OCI-M2 (cell line): ENCODE results near the gene ATP1A4.
"Not testable (repeated sequence)": the region's sequence is repeated elsewhere in the genome, so short reads cannot be mapped to it uniquely, and the experiment has no call there.

ENCODE experiments used
- DNase-seq: peaks from one replicate; lab custom pipeline; 2025; ENCODE audit not compliant: unreplicated experiment; lab: John Stamatoyannopoulos, UW

Gene ATP1A4

DNA sequence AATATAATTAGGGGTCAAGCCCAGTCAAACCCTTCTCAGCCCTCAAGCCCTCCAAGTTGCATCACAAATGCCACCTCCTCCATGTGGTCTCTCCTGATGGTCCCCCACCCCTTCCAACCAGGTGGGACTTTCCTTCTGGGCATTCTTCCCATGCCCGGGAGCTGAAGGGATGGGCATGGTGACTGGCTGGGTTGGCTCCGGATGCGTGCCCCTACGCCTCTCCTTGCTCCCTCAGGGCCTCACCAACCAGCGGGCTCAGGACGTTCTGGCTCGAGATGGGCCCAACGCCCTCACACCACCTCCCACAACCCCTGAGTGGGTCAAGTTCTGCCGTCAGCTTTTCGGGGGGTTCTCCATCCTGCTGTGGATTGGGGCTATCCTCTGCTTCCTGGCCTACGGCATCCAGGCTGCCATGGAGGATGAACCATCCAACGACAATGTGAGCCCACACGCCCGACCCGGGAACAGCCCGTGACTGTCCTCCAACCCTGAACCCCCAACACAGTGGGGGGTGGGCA lies 28.4 kb upstream of the ATP1A4 start:
- no peak for DNase-seq

DNA sequence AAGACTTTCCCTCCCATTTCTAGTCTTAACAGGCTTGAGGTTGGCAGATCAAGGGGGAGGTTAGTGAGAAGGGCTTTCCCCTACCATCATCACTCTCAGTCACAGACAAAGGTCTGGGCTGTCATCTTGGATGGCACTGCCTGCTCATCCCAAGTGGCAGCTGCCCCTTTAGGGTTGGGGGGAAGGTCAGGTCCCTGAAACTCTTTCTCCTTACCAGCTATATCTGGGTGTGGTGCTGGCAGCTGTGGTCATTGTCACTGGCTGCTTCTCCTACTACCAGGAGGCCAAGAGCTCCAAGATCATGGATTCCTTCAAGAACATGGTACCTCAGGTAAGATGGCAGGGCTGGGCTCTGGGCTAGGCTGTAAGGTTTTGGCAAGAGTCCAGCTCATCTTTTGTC lies 27.7 kb upstream of the ATP1A4 start:
- no peak for DNase-seq

DNA sequence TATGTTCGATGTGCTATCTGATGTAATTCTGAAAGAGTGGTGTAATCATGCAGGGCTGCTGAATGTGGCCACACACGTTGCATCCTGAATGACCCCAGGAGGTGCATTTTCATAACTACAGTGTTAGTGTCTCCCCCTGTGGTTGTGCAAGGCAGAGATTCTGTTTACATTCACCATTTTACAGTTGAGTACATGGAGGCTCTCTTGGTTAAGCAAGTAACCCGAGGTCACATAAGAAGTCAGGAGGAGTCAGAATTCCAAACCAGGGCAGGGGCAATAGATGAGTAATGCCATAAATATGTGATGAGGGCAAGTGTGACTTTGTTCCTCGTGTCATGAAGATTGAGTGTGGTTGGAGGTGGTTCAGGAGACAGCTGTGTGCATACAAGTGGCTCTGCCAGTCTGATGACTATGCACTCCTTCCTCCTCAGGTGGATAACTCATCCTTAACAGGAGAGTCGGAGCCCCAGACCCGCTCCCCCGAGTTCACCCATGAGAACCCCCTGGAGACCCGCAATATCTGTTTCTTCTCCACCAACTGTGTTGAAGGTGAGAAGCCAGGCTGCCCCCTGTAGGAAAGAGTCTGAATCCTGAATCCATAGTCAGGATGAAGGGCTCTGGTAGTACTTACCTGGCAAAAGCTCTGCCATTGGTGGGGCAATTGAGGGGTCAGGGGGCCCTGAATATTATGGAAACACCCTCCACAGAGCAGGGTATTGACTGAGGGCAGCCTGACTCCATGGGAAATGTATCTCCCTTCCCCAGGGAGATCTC lies 26.5 kb upstream of the ATP1A4 start:
- no peak for DNase-seq

DNA sequence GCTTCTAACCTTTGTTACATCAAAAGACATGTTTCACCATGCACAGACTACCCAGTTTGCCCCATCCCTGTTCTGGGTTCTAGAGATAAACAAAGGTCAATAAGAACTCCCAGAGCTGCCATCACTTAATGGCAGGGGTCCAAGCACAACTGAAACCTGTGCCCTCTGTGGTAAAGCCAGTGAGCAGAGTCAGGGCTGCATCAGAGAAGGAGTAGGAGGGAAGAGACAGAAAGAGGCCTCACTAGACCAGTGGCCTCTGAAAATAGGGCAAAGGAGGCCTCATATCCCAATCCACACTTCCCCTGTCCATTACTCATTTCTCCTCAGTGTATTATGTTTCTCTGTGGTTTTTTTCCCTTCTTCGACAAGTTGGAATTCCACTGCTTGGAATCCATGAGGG lies 25.7 kb upstream of the ATP1A4 start:
- DNase-seq: no peak

DNA sequence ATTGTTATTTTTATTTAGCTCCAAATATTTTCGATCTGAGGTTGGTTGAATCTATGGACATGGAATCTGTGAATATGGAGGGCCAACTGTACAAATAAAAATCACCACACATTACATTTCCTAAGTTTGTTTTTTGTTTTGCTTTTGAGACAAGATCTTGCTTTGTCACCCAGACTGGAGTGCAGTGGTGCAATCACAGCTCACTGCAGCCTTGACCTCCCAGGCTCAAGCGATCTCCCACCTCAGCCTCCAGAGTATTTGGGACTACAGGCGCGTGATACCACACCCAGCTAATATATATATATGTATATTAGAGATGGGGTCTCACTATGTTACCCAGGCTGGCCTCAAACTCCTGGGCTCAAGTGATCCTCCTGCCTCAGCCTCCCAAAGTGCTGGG lies 25.1 kb upstream of the ATP1A4 start:
- not testable (repeated sequence) for DNase-seq

DNA sequence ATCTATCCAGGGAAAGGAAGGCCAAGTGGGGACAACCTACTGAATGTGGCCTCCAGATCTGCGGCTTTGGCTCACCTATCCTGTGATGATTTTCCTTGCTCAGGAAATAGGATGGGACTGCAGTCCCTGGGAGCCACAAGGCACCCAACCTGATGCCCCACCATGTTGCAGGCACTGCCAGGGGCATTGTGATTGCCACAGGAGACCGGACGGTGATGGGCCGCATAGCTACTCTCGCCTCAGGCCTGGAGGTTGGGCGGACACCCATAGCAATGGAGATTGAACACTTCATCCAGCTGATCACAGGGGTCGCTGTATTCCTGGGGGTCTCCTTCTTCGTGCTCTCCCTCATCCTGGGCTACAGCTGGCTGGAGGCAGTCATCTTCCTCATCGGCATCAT lies 24.0 kb upstream of the ATP1A4 start:
- DNase-seq: no peak

DNA sequence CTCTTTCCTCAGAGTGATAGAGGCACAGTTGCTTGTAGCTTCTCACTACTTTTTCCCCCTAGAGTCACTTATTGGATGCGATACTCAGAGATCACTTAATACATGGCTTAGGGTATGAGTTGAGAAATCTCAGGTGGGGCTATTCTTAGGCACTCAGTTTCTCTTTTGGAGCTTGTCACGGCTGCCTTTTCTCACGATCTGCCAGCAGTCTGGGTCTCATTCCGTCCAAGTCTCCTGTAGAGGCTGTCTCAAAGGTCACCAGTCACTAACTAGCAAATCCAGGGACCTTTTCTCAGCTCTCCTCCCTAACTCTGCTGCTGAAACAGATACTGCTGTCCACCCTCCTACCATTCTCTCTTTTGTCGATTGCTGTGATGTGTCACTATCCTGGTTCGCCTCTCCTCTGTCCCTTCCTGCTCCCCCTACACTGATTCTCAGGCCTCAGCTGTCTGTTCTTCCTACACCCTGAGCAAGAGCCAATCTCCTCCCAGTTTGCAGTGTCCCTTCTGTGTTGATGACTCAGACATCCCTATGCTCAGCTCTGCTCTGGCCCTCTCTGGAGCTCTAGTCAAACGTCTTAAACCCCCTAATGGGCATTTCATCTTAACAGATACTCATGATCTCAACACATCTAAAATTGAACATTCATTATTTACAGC lies 23.4 kb upstream of the ATP1A4 start:
- no peak for DNase-seq

DNA sequence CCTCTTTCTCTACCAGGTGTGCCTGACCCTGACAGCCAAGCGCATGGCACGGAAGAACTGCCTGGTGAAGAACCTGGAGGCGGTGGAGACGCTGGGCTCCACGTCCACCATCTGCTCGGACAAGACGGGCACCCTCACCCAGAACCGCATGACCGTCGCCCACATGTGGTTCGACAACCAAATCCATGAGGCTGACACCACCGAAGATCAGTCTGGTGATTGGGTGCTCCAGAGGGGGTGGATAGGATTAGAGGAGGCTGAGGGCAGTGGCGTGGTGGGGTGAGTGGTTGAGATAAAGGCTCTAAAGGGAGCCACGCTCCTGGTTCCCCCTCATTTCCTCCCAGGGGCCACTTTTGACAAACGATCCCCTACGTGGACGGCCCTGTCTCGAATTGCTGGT lies 22.8 kb upstream of the ATP1A4 start:
- no peak for DNase-seq

DNA sequence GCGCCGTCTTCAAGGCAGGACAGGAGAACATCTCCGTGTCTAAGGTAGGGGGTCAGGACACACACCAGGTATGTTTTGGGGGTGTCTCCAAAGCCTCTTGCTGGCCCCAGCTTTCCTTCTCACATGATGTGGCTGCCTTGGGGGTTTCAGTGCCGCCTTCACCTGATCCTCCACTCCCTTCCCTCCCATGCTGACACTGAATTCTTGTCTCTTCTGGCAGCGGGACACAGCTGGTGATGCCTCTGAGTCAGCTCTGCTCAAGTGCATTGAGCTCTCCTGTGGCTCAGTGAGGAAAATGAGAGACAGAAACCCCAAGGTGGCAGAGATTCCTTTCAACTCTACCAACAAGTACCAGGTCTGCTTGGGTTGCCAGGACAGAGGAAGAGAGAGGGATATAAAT lies 22.4 kb upstream of the ATP1A4 start:
- no peak for DNase-seq

DNA sequence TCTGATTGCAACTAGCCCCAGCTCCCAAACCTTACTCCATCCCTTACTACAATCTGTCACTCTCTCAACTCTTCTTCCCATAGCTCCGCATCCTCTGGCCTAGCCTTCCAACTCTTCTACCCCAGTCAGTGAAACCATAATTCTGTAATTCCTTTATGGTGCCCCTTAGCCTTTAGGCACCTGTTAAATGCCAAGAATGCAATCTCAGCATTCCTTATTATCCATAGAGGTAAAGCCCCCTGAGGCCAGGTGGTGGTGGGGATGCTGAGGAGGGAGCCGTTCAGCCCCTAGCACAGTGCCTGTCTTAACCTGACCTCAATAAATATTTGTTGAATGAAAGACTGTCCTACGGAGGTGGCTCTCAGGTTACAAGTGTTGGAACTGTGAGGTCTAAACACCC lies 21.8 kb upstream of the ATP1A4 start:
- no peak for DNase-seq

DNA sequence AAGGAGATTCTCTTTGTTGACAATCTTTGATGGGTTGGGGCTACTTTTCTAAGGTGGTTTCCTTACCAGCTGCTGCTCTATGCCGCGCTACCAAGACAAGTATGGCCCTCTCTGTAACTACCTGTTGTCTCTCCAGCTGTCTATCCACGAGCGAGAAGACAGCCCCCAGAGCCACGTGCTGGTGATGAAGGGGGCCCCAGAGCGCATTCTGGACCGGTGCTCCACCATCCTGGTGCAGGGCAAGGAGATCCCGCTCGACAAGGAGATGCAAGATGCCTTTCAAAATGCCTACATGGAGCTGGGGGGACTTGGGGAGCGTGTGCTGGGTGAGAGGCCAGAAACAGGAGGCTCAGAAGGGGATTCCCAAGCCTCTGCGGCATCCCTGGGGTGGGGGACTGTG lies 21.4 kb upstream of the ATP1A4 start:
- no peak for DNase-seq

DNA sequence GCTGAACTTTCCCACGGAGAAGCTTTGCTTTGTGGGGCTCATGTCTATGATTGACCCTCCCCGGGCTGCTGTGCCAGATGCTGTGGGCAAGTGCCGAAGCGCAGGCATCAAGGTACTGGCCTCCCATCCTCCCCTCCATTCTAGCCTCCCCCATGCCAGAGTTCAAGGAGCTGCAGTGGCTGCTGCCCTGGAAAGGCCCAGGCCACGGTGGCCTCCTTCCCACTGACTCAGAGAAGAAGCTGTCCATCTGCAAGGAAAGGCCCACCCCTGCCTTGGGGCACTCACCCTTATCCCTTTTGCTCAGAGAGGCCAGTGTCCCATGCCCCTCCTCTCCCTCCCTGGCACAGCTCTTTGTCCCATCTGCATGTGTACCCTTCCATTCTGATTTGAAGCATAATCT lies 20.9 kb upstream of the ATP1A4 start:
- DNase-seq: no peak

DNA sequence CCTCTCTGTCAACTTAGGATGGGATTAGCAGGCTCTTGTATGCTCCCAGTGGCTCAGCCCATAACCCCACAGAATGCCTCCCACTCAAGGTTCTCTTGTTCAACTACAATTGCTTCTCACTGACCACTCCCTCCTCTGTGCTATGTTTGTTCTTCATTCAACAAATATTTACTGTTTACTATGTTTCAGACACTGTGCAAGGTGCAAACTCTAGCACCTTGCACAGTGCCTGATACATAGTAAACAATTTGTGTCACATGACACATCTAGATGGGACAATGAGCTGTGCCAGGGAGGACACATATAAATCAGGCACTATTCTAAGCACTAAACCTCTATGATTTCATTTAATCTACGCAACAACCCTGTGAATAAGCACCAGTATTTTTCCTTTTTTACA lies 20.5 kb upstream of the ATP1A4 start:
- no peak for DNase-seq

DNA sequence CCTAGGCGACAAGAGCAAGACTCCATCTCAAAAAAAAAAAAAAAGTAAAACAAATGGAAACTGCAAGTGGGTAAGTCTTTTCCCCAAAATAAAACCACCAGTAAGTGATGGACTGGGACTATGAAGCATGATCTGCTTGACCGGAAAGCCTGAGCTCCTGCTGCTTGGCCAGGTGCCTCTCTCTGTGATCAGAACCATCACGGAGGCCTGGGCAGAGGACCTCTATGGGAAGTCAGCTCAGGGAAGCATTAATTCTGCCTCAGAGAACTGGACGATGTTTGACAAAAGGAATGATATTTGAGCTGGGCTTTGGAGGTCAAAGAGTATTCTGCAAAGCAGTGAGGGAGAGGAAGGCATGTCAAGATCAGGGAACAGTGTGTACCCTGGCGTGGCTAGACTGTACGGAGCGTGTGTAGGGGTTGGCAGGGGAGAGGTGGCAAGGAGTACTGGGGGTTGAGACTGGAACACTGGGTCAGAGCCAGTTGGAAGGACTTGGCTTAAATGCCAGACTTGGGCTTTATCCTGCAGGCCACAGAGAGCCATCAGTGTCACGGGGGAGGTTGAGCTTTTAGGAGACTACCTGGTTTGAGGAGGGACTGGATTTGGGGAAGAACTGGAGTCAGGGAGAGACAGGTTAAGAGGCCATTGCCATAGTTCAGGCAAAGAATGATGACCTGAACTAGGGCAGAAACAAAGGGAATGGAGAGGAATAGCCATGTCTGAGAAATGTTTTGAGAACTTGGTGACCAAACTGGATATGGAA lies 19.4 kb upstream of the ATP1A4 start:
- DNase-seq: no peak

DNA sequence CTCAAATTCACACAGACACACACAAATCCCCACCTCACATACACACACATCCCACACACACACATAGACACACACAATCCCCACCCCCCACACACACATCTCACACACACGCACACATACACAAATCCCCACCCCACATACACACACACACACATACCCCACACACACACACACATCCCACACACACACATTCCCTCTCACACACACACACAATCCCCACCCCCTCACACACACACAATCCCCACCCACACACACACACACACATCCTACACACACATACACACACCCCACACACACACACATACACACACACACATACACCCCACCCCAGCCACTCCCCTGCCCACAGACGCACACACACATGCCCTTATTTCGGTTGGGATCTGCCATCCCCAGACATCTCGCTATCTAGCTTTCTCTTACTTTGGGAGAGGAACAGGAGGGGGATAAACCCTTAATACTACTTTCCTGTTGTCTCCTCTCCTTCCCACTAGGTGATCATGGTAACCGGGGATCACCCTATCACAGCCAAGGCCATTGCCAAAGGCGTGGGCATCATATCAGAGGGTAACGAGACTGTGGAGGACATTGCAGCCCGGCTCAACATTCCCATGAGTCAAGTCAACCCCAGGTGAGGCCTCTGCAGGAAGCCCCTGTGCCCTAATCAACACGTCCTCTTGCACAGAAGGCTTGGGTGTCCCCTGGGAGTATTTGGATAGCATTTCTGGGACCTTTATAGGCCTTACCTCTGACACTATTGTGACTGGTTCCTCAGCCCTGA lies 17.2 kb upstream of the ATP1A4 start:
- no peak for DNase-seq

DNA sequence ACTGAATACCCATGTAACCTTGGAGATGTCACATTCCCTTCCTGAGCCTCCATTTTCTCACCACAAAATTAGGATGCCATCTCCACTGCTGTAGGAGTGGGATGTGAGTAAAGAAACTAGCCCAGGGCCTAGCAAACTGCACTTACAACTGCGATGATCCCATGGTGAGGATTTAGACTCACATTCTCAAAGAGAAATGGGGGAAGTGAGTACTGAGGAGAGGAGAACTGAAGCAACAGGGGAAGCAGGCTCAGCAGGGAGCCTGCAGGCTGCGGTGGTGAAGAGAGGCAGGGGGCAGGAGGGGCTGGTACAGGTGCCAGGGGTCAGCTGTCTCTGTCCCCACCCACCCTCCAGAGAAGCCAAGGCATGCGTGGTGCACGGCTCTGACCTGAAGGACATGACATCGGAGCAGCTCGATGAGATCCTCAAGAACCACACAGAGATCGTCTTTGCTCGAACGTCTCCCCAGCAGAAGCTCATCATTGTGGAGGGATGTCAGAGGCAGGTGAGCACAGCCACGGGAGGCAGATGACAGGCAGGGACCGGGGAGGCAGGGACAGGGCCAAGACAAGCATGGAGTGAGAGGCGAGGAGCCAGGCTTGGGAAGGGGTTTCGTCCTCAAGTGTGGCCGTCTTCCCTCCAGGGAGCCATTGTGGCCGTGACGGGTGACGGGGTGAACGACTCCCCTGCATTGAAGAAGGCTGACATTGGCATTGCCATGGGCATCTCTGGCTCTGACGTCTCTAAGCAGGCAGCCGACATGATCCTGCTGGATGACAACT lies 16.4 kb upstream of the ATP1A4 start:
- DNase-seq: no peak

DNA sequence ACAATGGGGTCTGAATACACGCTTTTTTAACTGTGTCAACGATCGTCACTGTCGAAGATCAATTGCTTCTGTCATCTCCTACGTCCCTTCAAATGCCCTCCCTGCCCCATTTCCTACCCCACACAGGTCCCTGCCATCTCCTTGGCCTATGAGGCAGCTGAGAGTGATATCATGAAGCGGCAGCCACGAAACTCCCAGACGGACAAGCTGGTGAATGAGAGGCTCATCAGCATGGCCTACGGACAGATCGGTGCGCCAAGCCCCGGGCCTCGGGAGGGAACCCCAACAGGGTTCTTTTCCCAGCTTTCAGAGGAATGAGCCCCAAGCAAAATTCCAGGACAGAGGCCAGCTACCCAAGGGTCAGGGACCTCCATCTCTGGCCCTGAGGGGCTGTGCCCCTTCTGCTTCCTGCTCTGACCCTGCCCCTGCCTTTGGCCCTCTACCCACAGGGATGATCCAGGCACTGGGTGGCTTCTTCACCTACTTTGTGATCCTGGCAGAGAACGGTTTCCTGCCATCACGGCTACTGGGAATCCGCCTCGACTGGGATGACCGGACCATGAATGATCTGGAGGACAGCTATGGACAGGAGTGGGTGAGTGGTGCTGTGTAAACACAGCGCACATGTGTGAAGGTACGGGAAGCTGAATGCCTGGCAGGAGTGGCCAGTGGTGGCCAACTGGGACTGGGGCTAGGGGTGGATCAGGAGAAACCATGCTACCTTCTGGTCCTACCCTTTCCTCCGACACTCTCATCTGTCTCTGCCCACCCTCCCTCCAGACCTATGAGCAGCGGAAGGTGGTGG lies 15.1 kb upstream of the ATP1A4 start:
- no peak for DNase-seq

DNA sequence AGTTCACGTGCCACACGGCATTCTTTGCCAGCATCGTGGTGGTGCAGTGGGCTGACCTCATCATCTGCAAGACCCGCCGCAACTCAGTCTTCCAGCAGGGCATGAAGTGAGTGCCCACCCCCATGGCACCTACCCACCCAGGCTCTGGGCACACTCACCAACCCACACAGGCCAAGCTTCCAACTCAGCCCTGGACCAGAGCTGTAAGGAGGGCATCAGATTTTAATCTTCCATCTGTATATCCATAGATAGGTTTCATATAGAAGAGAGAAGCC lies 14.5 kb upstream of the ATP1A4 start:
- DNase-seq: no peak

DNA sequence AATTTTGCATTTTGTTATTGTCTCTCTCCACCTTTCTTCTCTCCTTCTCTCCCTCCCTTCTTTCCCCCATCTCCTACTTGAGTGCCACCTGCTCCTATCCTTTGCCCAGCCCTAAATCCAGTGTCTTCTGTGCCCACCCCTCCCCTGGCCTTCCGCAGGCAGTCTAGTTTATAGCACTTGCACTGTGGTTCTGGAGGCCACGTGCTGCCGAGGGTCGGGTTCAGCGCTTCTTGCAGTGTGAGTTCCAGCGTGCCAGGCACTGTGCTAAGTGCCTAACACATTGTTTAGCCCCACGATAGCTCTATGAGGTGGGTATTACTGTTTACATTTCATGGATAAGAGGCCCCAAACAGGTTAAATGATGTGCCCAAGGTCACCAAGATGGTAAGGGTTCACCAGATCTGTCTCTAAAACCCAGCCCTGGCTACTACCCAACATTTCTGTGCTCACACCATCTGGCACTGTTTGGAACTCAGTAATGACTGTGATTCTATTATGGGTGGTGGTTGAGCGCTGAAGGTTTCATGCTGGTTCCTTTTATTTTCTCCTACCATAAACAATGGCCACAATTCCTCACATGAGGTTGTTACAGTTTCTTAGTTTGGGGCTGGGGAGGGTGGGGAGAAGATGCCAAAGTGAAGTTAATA lies 14.1 kb upstream of the ATP1A4 start:
- no peak for DNase-seq
